Ascending aorta (tissue), 2 donors: ENCODE results near the gene ASPDH. TPM values are rescaled to one million over a fixed set of nuclear protein-coding genes. Genes with fewer than 3 reads are reported as not detected.

Experiments used
- DNase-seq, 2 donors: peaks; one replicate each; pipeline ENCODE4 v3.0.0-alpha.2; 2019; ENCODE audit warnings: low spot score in 2 of 2
- H3K27ac ChIP-seq, 2 donors: fragments of 200-600 bp; sonication (generic); one replicate each; pipeline ENCODE4 v1.5.1; 2016 to 2017; ENCODE audit warnings: mild to moderate bottlenecking in 1 of 2
- H3K27me3 ChIP-seq: fragments of 200-600 bp; sonication (generic); one replicate; pipeline ENCODE4 v1.5.1; 2017
- H3K36me3 ChIP-seq, 2 donors: fragments of 200-600 bp; sonication (generic); one replicate each; pipeline ENCODE4 v1.5.1; 2016
- H3K4me1 ChIP-seq, 2 donors: fragments of 200-600 bp; sonication (generic); one replicate each; pipeline ENCODE4 v1.5.1; 2016 to 2017; ENCODE audit warnings: mild to moderate bottlenecking in 1 of 2
- H3K4me3 ChIP-seq, 2 donors: fragments of 200-600 bp; sonication (generic); one replicate each; pipeline ENCODE4 v1.5.1; 2016 to 2017; ENCODE audit warnings: mild to moderate bottlenecking in 1 of 2
- H3K9me3 ChIP-seq, 2 donors: fragments of 200-600 bp; sonication (generic); one replicate each; pipeline ENCODE4 v1.5.1; 2016
- CTCF ChIP-seq, 3 experiments: fragments of 200-600 bp in 2 of 3; fragments of 450-650 bp in 1 of 3; sonication (generic) in 2 of 3; IDR thresholded peaks; one replicate each; pipeline ENCODE4 v1.5.1; 2016 to 2019; ENCODE audit warnings: antibody characterized with exemption in 3 of 3, mild to moderate bottlenecking in 1 of 3, moderate library complexity in 1 of 3
- intact Hi-C: fragments of 100-400 bp; cut with DNase I; formaldehyde crosslinking; loops from one replicate; pipeline ENCODE4 v1.15.1; 2023
- total RNA-seq: library from RNA; depleted of rRNA; stranded (reverse); fragments of >200 nt; gene quantifications from one replicate; pipeline ENCODE4 v1.1.0, GENCODE V29; 2016

Gene ASPDH
- total RNA-seq, 1 donor from 2014 or later, result not detected

GRCh38 chr19:50465986-50466705 is 47.6 kb downstream of the ASPDH start:
- DNase-seq, result no peak
- Histone ChIP-seq H3K27me3 (no peaks in the 10 kb centered on the region), H3K9me3 (no peaks in the 10 kb centered on the region), H3K36me3 (no peaks in the 10 kb centered on the region), H3K4me1 (no peaks in the 10 kb centered on the region), H3K4me3 (no peak overlapping the region), H3K27ac (no peak overlapping the region)
- no peak for TF ChIP-seq CTCF (IDR thresholded peaks at IDR 0.05)
- intact Hi-C loops, result no loop called here

- Histone ChIP-seq H3K9me3 (no peaks in the 10 kb centered on the region), H3K27me3 (no peaks in the 10 kb centered on the region), H3K27ac (no peak overlapping the region), H3K36me3 (no peaks in the 10 kb centered on the region), H3K4me1 (no peaks in the 10 kb centered on the region), H3K4me3 (no peak overlapping the region)
- no peak for TF ChIP-seq CTCF (IDR thresholded peaks at IDR 0.05)
- intact Hi-C loops, result no loop called here
- DNase-seq, result no peak
These were observed 48.7 kb downstream of the ASPDH start for GRCh38 chr19:50465000-50465399.

GRCh38 chr19:50464348-50464747 is 49.4 kb downstream of the ASPDH start:
- intact Hi-C loops, result no loop called here
- Histone ChIP-seq H3K36me3 (no peaks in the 10 kb centered on the region), H3K27ac (no peak overlapping the region), H3K9me3 (no peaks in the 10 kb centered on the region), H3K4me3 (no peak overlapping the region), H3K4me1 (no peaks in the 10 kb centered on the region), H3K27me3 (no peaks in the 10 kb centered on the region)
- TF ChIP-seq CTCF (IDR thresholded peaks at IDR 0.05), result no peak
- DNase-seq, result no peak

GRCh38 chr19:50462970-50463369 is 50.7 kb downstream of the ASPDH start:
- H3K27me3 ChIP-seq, result peaks cover under 1% of the 10 kb centered on the region
- no peak overlapping the region for H3K4me3 ChIP-seq
- intact Hi-C loops, result no loop called here
- DNase-seq, result no peak
- H3K4me1 ChIP-seq, result no peaks in the 10 kb centered on the region
- no peak overlapping the region for H3K27ac ChIP-seq
- no peaks in the 10 kb centered on the region for H3K9me3 ChIP-seq
- no peak for TF ChIP-seq CTCF (IDR thresholded peaks at IDR 0.05)
- H3K36me3 ChIP-seq, result no peaks in the 10 kb centered on the region

Other genes with a start within 250 kb of the ASPDH start
- 3.8 TPM for gene KCNC3, start 184.5 kb downstream of the ASPDH start, total RNA-seq
- gene NAPSA, start 148.3 kb downstream of the ASPDH start, total RNA-seq, result 1.6 TPM
- gene NR1H2, start 137.5 kb downstream of the ASPDH start, total RNA-seq, result 150 TPM
- 22.9 TPM for gene POLD1, start 129.6 kb downstream of the ASPDH start, total RNA-seq
- gene SPIB, start 95.0 kb downstream of the ASPDH start, total RNA-seq, result not detected
- gene MYBPC2, start 81.0 kb downstream of the ASPDH start, total RNA-seq, result not detected
- gene EMC10, start 37.4 kb downstream of the ASPDH start, total RNA-seq, result 87.9 TPM
- gene GARIN5A, start 37.1 kb downstream of the ASPDH start, total RNA-seq, result not detected
- 169 TPM for gene JOSD2, start 2.7 kb downstream of the ASPDH start, total RNA-seq
- 56.0 TPM for gene LRRC4B, start 54.5 kb upstream of the ASPDH start, total RNA-seq
- gene SYT3, start 126.0 kb upstream of the ASPDH start, total RNA-seq, result 2.2 TPM
- gene C19orf81, start 135.5 kb upstream of the ASPDH start, total RNA-seq, result not detected
- gene SHANK1, start 205.9 kb upstream of the ASPDH start, total RNA-seq, result 1.3 TPM
- gene CLEC11A, start 209.5 kb upstream of the ASPDH start, total RNA-seq, result not detected